ENCODE measurements around the gene RIMKLB. TPM values are rescaled to one million over a fixed set of nuclear protein-coding genes. Genes with fewer than 3 reads are reported as not detected.

RIMKLB gene
- 41.8 and 53.4 TPM in 2 replicates for polyA plus RNA-seq

GRCh38 chr12:8697476-8698131 is at the start of gene RIMKLB:
TSS of gene RIMKLB (plus strand) at chr12:8697991. CDS start at chr12:8713867, 15,876 bp downstream.

DNA sequence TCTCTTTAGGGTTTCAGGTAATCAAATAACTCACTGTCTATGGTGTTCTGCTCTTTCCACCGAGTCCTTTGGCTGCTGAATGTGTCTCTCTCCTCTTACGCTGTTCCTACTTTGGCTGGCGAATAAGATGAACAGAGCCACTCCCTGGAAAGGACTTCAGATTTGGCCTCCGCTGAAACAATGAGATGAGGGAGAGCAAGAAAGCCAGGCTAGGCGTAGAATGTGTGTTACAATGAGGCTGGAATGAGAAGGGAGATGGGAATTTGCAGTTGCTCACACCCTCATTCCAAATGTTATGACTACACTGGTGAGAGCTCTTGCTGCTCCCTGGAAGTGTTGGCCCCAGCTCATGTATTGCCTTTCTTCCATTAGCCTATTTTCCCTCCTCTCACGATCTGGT is 35.2 kb upstream of the RIMKLB start, which contains the start of gene MFAP5:
MFAP5 (minus strand) TSS at position 234 of the 400 bp plus-strand sequence. CDS start 722 bp downstream, outside the sequence.

GRCh38 chr12:8822298-8822697 is 124.5 kb downstream of the RIMKLB start, which contains the start of gene A2ML1:
TSS of gene A2ML1 (plus strand) at chr12:8822621. CDS start at chr12:8822652, 31 bp downstream.

Other genes with a start within 250 kb of the RIMKLB start
- gene CLEC6A, start 242.0 kb upstream of the RIMKLB start, polyA plus RNA-seq = not detected in 2 replicates
- gene CLEC4D, start 184.5 kb upstream of the RIMKLB start, polyA plus RNA-seq = not detected in 2 replicates
- not detected in 2 replicates for gene CLEC4E, start 157.1 kb upstream of the RIMKLB start, polyA plus RNA-seq
- not detected in 2 replicates for gene AICDA, start 85.1 kb upstream of the RIMKLB start, polyA plus RNA-seq
- not detected in 2 replicates for gene MFAP5, start 35.2 kb upstream of the RIMKLB start, polyA plus RNA-seq
- 0.07 TPM in 1 of 2 replicates, not detected in the other for gene A2ML1, start 124.6 kb downstream of the RIMKLB start, polyA plus RNA-seq
- gene PHC1, start 216.5 kb downstream of the RIMKLB start, polyA plus RNA-seq = 4.8 and 4.9 TPM in 2 replicates